Natural killer cell treated with Interleukin-12 subunit alpha and Interleukin-12 subunit beta and Interleukin-15 and Interleukin-18, amount 100 ng/mL, for 72 hours (primary cell): ENCODE results near the gene AZIN2. TPM values are rescaled to one million over a fixed set of nuclear protein-coding genes. Genes with fewer than 3 reads are reported as not detected.
"Not testable (repeated sequence)": the region's sequence is repeated elsewhere in the genome, so short reads cannot be mapped to it uniquely, and the experiment has no call there.

ENCODE experiments used
- ATAC-seq, 2 donors: fragments of 150-1000 bp; cut with Tn5 transposase in 1 of 2; sonication (Bioruptor Pico), chemical (Tn5 transposase) in 1 of 2; 2 replicates each; pipeline ENCODE4 v1.10.0; 2021
- DNase-seq: peaks from one replicate; pipeline ENCODE4 v3.0.0; 2022; ENCODE audit warnings: low spot score
- H3K27ac Mint-ChIP-seq, 2 donors: 1 replicate in 1 of 2; 2 replicates in 1 of 2; pipeline ENCODE4 v1.8.0; 2022; ENCODE audit warnings: mixed read lengths in 2 of 2, mild to moderate bottlenecking in 1 of 2, moderate library complexity in 1 of 2
- H3K27me3 Mint-ChIP-seq, 2 donors: 1 replicate in 1 of 2; 2 replicates in 1 of 2; pipeline ENCODE4 v1.8.0; 2022; ENCODE audit warnings: mixed read lengths in 2 of 2
- H3K36me3 Mint-ChIP-seq: one replicate; pipeline ENCODE4 v1.8.0; 2022; ENCODE audit warnings: mixed read lengths
- H3K4me1 Mint-ChIP-seq, 2 donors: 1 replicate in 1 of 2; 2 replicates in 1 of 2; pipeline ENCODE4 v1.8.0; 2022; ENCODE audit warnings: low read depth in 2 of 2, mixed read lengths in 2 of 2, mild to moderate bottlenecking in 1 of 2
- H3K4me3 Mint-ChIP-seq: one replicate; pipeline ENCODE4 v1.8.0; 2022; ENCODE audit warnings: mixed read lengths
- H3K9me3 Mint-ChIP-seq: 2 replicates; pipeline ENCODE4 v1.8.0; 2022; ENCODE audit warnings: mixed read lengths
- total RNA-seq, 2 donors: library from RNA; stranded (reverse); gene quantifications; one replicate each; pipeline ENCODE4 v1.2.3, GENCODE V29; 2022

Gene AZIN2
- total RNA-seq, 2 donors from 2014 or later: 2.4 to 4.4 TPM

DNA sequence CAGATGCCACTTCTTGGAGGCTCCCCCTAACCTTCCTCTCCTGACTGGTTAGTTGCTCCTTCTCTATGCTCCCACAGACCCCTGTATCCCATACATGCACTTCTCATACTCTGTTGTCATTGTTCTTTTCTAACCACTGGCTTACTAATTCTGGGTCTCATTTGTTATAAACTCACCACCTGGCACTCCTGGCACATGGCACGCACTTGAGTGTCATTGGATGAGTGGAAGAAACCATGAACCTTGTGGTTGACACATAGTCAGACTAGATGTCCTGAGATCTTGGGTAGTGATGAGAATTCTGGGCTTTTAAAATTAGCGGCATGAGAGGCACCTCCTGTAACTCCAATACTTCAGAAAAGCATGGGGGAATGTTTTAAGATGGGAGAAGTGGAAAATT lies 51.6 kb downstream of the AZIN2 start:
- Mint-ChIP-seq H3K36me3 (peaks cover 5% of the 10 kb centered on the region), H3K4me1 (peaks cover 31 to 45% of the 10 kb centered on the region in 2 donors)

DNA sequence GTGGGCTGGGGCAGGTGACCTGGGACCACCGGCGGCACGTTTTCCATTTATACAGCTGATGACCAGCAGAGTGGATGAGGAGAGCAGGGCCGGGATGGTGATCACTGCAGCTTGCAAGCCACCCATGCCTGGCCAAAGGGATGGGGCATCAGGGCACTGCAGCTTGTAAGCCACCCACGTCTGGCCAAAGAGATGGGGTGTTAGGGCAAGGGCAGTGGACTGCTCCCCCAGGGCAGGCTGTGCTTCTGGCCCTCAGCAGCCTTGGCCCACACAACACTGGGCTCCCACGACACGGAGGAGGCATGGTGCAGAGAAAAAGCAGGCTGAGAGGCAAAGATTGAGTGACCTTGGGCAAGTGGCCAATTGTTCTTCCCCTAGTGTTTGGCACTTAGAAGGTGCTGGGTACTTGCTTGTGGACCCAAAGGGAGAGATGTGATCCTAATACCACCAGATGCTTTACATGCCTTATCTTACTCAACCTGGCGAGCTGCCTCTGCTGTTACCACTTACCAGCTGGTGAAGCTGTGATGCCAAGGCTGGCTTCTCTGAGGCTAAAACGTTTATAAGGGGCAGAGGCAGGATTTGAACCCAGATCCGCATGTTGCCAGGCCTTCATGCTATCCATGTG lies 52.6 kb downstream of the AZIN2 start:
- H3K36me3 Mint-ChIP-seq: peaks cover 5% of the 10 kb centered on the region
- no peak overlapping the region for H3K27ac Mint-ChIP-seq
- ATAC-seq: no peak
- peaks cover 29 to 42% of the 10 kb centered on the region in 2 donors for H3K4me1 Mint-ChIP-seq
- peaks cover 2% of the 10 kb centered on the region for H3K9me3 Mint-ChIP-seq
- DNase-seq: no peak
- peaks cover 7 to 20% of the 10 kb centered on the region in 2 donors for H3K27me3 Mint-ChIP-seq
- H3K4me3 Mint-ChIP-seq: no peak overlapping the region

More for the DNA sequence above, 51.6 kb downstream of the AZIN2 start:
- H3K27me3 Mint-ChIP-seq: peaks cover 7 to 20% of the 10 kb centered on the region in 2 donors
- peaks cover 2% of the 10 kb centered on the region for H3K9me3 Mint-ChIP-seq
- H3K27ac Mint-ChIP-seq: no peak overlapping the region
- peak in 1 of 2 donors; percentile 40 for ATAC-seq
- no peak for DNase-seq
- peak overlapping the region; percentile 19 for H3K4me3 Mint-ChIP-seq

DNA sequence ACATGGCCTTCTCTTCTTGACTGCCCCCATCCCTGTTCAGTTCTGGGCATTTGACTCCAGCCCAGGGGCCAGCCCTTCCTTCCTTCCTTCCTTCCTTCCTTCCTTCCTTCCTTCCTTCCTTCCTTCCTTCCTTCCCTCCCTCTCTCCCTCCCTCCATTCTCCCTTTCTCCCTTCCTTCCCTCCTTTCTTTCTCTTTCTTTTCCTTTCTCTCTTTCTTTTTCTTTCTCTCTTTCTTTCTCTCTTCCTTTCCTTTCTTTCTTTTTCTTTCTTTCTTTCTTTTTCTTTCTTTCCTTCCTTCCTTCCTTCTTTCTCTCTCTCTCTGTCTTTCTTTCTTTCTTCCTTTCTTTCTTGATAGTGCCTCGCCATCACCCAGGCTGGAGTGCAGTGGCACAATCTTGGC lies 55.1 kb downstream of the AZIN2 start:
- not testable (repeated sequence) for DNase-seq, H3K27ac Mint-ChIP-seq, H3K4me3 Mint-ChIP-seq, H3K36me3 Mint-ChIP-seq, H3K9me3 Mint-ChIP-seq, ATAC-seq
- peaks cover 7 to 20% of the 10 kb centered on the region in 2 donors for H3K27me3 Mint-ChIP-seq
- peaks cover 12 to 24% of the 10 kb centered on the region in 2 donors for H3K4me1 Mint-ChIP-seq

DNA sequence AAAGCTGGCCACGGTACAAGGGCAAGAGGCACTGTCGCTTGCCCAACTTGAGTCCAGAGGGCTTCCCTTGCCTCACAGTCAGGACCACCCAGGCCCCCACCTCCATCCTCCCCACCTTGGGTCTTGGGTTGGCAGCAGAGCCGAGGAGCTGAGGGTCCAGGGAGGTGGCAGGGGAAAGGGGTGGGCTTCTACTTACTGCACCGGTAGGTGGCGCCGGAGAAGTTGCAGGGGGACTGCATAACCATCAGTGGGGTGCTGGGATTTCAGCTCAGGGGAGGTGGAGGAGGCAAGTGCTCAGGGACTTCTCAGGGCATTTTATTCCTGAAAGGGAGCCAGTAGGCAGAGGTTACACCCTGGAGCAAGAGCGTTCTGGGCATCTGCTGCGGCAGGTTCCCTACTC lies 56.8 kb downstream of the AZIN2 start:
- peaks cover 4 to 11% of the 10 kb centered on the region in 2 donors for H3K4me1 Mint-ChIP-seq
- H3K9me3 Mint-ChIP-seq: no peaks in the 10 kb centered on the region
- ATAC-seq (no peak), DNase-seq (no peak)
- H3K36me3 Mint-ChIP-seq: no peaks in the 10 kb centered on the region
- H3K27ac Mint-ChIP-seq: no peak overlapping the region
- no peak overlapping the region for H3K4me3 Mint-ChIP-seq
- peaks cover 7 to 15% of the 10 kb centered on the region in 2 donors for H3K27me3 Mint-ChIP-seq

DNA sequence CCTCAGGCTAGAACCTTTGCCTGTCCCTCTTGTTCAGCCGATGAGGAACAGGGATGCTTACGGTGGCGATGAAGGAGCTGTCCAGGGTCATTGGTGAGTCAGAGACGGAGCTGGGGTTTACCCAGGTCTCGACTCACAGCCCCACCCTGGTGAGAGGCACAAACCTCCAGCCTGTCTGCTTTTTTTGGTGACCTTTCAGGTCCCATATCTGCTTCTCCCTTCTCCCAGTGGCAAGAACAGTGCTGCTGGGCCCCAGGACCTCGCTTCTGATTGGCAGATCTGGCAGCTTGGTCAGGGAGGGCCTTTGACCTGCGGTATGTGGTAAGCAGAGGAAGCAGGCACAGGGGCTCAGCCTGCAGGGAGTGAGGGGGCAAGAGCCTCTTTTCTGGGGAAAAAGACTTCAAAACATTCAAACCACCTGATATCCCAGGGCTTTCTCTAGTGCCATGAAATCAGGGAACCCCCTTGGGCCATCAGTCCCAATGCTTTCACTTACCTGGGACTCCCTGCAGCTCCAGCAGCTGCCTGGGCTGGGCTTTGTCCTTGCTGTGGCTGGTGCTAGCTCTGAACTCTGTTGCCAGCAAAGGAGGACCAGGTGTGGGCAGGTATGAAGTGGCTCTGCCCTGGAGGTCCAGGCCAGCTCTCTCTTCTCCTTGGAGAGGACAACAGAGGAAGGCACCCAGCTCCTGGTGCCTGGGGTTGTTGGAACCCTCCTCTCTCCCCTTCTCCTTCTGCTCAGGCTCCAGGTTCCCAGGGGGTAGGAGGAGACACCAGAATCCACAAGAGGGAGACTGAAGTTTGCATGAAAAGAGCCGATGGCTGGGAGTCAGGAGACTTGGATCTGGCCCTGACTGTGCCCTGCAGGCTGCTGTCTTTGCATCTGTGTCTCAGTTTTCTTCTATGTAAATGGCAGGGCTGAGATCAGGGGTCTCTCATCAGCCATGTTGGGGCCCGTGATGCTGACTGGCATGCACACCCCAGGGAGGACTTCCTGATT lies 59.5 kb downstream of the AZIN2 start:
- no peak for DNase-seq
- peak overlapping the region; percentile 18 for H3K4me3 Mint-ChIP-seq
- peaks cover 4% of the 10 kb centered on the region in 2 donors for H3K4me1 Mint-ChIP-seq
- peaks cover 4 to 7% of the 10 kb centered on the region in 2 donors for H3K27me3 Mint-ChIP-seq
- no peaks in the 10 kb centered on the region for H3K36me3 Mint-ChIP-seq
- ATAC-seq: no peak
- H3K27ac Mint-ChIP-seq: no peak overlapping the region
- no peaks in the 10 kb centered on the region for H3K9me3 Mint-ChIP-seq

DNA sequence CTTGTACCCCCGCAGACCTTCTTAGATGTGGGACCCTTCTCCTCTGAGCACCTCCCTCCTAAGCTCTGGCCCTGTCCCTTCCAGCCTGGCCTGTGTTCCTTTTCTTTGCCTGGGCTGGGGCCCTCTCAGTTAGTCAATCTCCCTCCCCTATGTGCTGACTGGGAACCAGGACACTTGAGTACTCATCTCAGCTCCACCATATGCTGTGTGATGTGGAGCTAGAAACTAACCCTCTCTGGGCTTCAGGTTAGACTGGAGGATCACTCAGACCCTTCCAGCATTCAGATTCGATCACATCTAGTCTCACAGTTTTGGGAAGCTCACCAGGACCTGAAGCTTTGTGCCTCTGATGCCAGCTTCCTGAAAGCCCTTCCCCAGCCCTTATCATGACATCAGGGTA lies 60.3 kb downstream of the AZIN2 start:
- H3K9me3 Mint-ChIP-seq: no peaks in the 10 kb centered on the region
- peaks cover 4% of the 10 kb centered on the region in 2 donors for H3K4me1 Mint-ChIP-seq
- H3K27me3 Mint-ChIP-seq: peaks cover 1 to 3% of the 10 kb centered on the region in 2 donors
- no peak for ATAC-seq
- no peak overlapping the region for H3K27ac Mint-ChIP-seq
- DNase-seq: no peak
- H3K36me3 Mint-ChIP-seq: no peaks in the 10 kb centered on the region
- peak overlapping the region; percentile 18 for H3K4me3 Mint-ChIP-seq

DNA sequence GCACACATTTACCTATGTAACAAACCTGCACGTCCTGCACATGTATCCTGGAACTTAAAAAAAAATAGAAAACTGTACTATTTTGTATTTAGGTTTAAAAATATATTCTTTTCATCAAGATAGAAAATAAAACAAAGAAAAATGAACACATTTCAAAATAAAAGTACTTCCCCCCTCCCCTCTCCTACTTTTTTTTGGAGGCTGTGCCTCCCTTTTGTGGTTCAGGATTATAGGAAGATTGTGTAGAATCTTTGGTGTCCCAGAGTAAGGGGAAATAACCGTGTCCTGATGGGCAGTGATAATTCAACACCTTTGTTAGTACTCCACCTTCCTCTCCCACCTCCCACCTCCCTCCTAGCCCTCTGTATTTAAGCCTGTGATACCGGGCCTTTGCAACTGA lies 60.8 kb downstream of the AZIN2 start:
- peaks cover 4 to 7% of the 10 kb centered on the region in 2 donors for H3K4me1 Mint-ChIP-seq
- no peak overlapping the region for H3K27ac Mint-ChIP-seq
- no peaks in the 10 kb centered on the region for H3K36me3 Mint-ChIP-seq
- H3K27me3 Mint-ChIP-seq: no peaks in the 10 kb centered on the region
- no peaks in the 10 kb centered on the region for H3K9me3 Mint-ChIP-seq
- ATAC-seq (no peak), DNase-seq (no peak)
- no peak overlapping the region for H3K4me3 Mint-ChIP-seq

DNA sequence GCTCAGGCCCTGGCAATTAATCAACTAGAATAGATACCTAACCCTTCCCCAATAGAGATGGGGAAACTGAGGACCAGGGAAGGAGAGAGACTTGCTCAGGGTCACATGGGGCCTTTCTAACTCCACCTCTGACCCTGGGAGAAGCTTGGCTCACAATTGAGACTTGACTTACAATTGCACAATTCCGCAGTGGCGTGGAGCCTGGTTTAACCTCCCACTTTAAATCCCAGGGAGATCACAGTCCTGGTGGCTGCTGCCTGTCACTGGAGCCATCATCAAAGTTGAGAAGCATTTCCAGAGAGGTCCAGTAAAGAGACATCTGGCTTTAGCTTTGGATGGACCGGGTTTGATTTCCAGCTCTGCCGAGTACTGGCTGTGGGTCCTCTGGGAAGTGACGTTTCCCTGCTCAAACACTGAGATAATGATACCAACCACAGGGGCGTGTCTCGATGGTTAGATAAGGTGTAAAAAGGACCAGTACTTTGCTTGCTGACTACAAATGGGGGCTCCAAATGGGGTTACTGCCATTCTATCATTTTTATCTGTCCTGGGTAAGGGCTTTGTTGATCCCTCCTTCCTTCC lies 61.6 kb downstream of the AZIN2 start:
- ATAC-seq (no peak), DNase-seq (no peak)
- Mint-ChIP-seq H3K4me1 (peaks cover 4 to 7% of the 10 kb centered on the region in 2 donors), H3K36me3 (no peaks in the 10 kb centered on the region), H3K27me3 (no peaks in the 10 kb centered on the region), H3K4me3 (no peak overlapping the region), H3K27ac (no peak overlapping the region), H3K9me3 (no peaks in the 10 kb centered on the region)

DNA sequence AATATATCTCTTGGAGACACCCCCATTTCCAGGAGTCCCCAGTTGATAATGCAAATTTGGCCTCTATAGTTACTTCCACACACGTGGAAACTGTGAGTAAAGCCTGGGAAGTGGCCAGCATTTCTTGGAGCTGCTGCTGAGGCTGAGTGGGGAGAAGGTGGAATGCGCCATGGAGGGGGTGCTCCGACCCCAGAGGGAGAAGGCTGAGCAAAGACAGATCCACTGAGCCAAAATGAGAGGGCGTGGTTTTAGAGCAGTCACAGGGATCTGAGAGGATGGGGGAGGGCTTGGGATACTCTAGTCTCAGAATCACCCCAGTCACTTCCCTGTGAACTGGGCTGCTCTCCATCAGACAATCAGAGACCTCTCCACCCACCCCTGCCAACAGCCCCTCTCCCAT lies 62.2 kb downstream of the AZIN2 start:
- Mint-ChIP-seq H3K27me3 (no peaks in the 10 kb centered on the region), H3K4me3 (no peak overlapping the region)

DNA sequence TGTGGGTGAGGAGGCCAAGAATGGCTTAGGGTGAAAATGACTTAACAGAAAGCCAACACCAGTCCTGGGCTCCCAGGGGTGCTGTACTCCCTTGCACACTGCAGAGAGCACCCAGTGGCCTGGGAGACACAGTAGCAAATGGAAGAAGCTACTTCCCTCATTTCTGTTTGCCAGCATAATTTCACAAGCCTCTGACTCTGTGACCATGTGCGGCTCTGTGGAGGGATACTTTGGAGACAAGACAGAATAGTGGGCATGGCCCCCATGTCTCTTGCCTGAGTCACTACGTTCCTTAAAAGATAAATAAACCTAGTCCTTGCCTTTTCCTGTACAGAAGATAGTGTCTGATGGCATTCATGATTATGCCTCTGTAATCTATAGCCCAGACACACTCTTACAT lies 62.7 kb downstream of the AZIN2 start:
- Mint-ChIP-seq H3K9me3 (no peaks in the 10 kb centered on the region), H3K36me3 (no peaks in the 10 kb centered on the region), H3K27ac (no peak overlapping the region), H3K27me3 (no peaks in the 10 kb centered on the region), H3K4me3 (no peak overlapping the region), H3K4me1 (peaks cover 4 to 7% of the 10 kb centered on the region in 2 donors)
- ATAC-seq: peak in 1 of 2 donors; percentile 69
- no peak for DNase-seq

More for the DNA sequence above, 62.2 kb downstream of the AZIN2 start:
- H3K36me3 Mint-ChIP-seq: no peaks in the 10 kb centered on the region
- peaks cover 4 to 7% of the 10 kb centered on the region in 2 donors for H3K4me1 Mint-ChIP-seq
- no peaks in the 10 kb centered on the region for H3K9me3 Mint-ChIP-seq
- DNase-seq (no peak), ATAC-seq (no peak)
- H3K27ac Mint-ChIP-seq: no peak overlapping the region

DNA sequence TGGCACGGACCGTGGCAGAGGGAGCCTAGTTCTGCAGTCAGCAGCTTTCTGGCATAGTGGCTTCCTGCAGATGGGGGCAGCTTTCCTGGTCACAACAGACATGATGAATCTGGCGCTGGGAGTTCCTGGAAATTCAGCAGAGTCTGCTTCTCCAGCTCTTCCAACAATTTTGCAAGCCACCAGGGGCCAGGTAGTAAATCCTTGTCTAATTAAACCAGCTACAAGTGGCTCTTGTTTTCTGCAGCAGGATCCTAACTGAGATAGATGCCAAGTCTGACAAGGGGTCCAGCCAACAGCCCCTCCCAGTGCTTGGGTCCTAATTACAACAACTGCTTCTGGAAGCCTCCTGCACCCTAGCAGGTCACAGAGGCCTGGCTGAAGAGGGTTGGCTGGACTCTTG lies 65.0 kb downstream of the AZIN2 start:
- Mint-ChIP-seq H3K4me3 (no peak overlapping the region), H3K4me1 (peaks cover 0 to 6% of the 10 kb centered on the region in 2 donors), H3K9me3 (no peaks in the 10 kb centered on the region), H3K27ac (no peak overlapping the region), H3K36me3 (no peaks in the 10 kb centered on the region), H3K27me3 (no peaks in the 10 kb centered on the region)
- ATAC-seq: no peak
- no peak for DNase-seq

DNA sequence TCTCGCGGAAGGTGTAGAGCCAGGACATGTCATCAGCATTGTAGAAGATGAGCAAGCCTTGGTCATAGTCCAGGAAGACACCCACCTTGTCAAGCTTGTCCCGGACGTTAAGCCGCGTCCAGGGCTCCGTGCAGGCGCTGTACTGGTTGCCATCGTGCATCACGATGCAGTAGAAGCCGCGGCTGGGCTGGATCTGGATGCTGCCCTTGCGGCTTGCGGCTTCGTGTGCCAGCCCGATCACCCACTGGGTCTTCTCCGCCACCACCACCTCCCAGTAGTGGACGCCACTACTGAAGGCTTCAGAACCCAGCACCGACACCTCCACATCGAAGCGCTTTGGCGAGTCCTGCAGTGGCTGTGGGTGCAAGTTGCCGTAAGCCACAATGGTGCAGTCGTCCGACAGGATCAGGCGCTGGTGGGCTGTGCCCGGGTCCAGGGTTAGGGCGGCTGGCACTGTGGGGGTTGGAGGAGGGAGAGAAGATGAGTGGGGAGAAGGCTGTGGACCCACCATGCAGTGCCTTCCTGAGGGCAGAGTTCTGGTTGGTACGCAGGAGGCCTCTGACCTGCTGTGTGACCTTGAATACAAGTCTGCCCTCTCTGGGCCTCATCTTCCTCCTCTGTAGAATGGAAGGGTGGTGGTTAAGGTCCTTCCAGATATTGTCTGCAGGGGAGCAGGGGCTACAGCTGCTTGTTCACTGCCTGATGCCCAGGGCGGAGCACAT lies 66.5 kb downstream of the AZIN2 start:
- Mint-ChIP-seq H3K4me1 (peaks cover 0 to 3% of the 10 kb centered on the region in 2 donors), H3K4me3 (no peak overlapping the region), H3K27ac (no peak overlapping the region), H3K36me3 (no peaks in the 10 kb centered on the region), H3K27me3 (no peaks in the 10 kb centered on the region), H3K9me3 (no peaks in the 10 kb centered on the region)
- ATAC-seq: no peak
- peak; percentile 51 for DNase-seq

DNA sequence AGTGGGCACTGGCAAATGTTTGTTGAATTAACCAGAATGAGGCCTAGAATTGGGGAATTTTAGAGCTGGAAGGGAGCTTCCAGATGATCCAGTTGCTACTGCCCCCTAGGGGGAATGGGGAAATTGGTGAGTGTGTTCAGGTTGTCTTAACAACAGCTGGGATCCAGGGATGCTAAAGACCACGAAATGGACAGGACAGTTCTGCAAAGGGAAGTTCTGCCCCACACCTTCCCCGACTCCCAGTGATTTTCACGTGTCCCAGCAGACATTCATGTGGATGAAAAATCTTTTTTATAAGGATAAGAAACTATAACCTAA lies 67.0 kb downstream of the AZIN2 start:
- Mint-ChIP-seq H3K27ac (no peak overlapping the region), H3K4me3 (no peak overlapping the region), H3K36me3 (no peaks in the 10 kb centered on the region), H3K9me3 (no peaks in the 10 kb centered on the region), H3K27me3 (no peaks in the 10 kb centered on the region), H3K4me1 (peaks cover 0 to 3% of the 10 kb centered on the region in 2 donors)
- no peak for ATAC-seq
- DNase-seq: no peak
